Epithelial cell of esophagus (primary cell): ENCODE measurements around the gene DLAT.
A peak's percentile ranks its signal among the peaks of the same experiment; 100 is the strongest.
"Not testable (repeated sequence)": the region's sequence is repeated elsewhere in the genome, so short reads cannot be mapped to it uniquely, and the experiment has no call there.

Experiments used
- DNase-seq: peaks from one replicate; pipeline ENCODE4 v3.0.0; 2010; ENCODE audit warnings: low read depth
- H3K4me3 ChIP-seq: 2 replicates; pipeline ENCODE4 v1.5.1; 2011; ENCODE audit warnings: mild to moderate bottlenecking, low read length, control low read depth
- CTCF ChIP-seq: IDR thresholded peaks from 2 replicates; pipeline ENCODE4 v1.5.1; 2011; ENCODE audit warnings: low read depth, mild to moderate bottlenecking, low read length, control low read depth, inconsistent platforms; ENCODE audit not compliant: insufficient read depth; ENCODE audit errors: missing control alignments

The DLAT gene

GRCh38 chr11:112037527-112037926, 12.3 kb downstream of the DLAT start:
- H3K4me3 ChIP-seq, result no peak overlapping the region
- no peak for TF ChIP-seq CTCF

GRCh38 chr11:112042161-112042960, 17.2 kb downstream of the DLAT start:
- no peak overlapping the region for H3K4me3 ChIP-seq
- no peak for DNase-seq
- TF ChIP-seq CTCF, result no peak

More at GRCh38 chr11:112037527-112037926, 12.3 kb downstream of the DLAT start:
- DNase-seq, result no peak

GRCh38 chr11:112042961-112043304, 17.7 kb downstream of the DLAT start:
- DNase-seq, result no peak
- no peak for TF ChIP-seq CTCF
- no peak overlapping the region for H3K4me3 ChIP-seq

- H3K4me3 ChIP-seq, result no peak overlapping the region
- TF ChIP-seq CTCF, result no peak
- DNase-seq, result no peak
Observed at GRCh38 chr11:112044961-112045360, 19.8 kb downstream of the DLAT start.

- not testable (repeated sequence) for DNase-seq, H3K4me3 ChIP-seq
Observed at GRCh38 chr11:112046647-112047046, 21.4 kb downstream of the DLAT start.

- not testable (repeated sequence) for H3K4me3 ChIP-seq
Observed at GRCh38 chr11:112048256-112048655, 23.0 kb downstream of the DLAT start.

GRCh38 chr11:112049777-112050176, 24.6 kb downstream of the DLAT start:
- H3K4me3 ChIP-seq, result no peak overlapping the region
- peak; percentile 75 for DNase-seq
- TF ChIP-seq CTCF, result no peak

More at GRCh38 chr11:112048256-112048655, 23.0 kb downstream of the DLAT start:
- DNase-seq, result not testable (repeated sequence)

GRCh38 chr11:112050721-112051120, 25.5 kb downstream of the DLAT start:
- no peak overlapping the region for H3K4me3 ChIP-seq
- TF ChIP-seq CTCF, result no peak
- no peak for DNase-seq
